KOPT-K1 (cell line): Measurements from ENCODE around the gene TNRC18.

ENCODE experiments used
- H3K27ac ChIP-seq: fragments of 200-600 bp; sonication (generic); 2 replicates; pipeline ENCODE4 v1.5.1; 2016; ENCODE audit warnings: antibody characterized with exemption, mild to moderate bottlenecking, low read depth, low read length; ENCODE audit not compliant: poor library complexity, severe bottlenecking
- H3K36me3 ChIP-seq: fragments of 200-600 bp; sonication (generic); 2 replicates; pipeline ENCODE4 v1.5.1; 2017; ENCODE audit warnings: antibody characterized with exemption, mild to moderate bottlenecking, low read length, moderate library complexity; ENCODE audit not compliant: insufficient read depth
- H3K9me3 ChIP-seq: fragments of 200-600 bp; sonication (generic); 2 replicates; pipeline ENCODE4 v1.5.1; 2017; ENCODE audit warnings: antibody characterized with exemption, low read length, mild to moderate bottlenecking; ENCODE audit not compliant: insufficient read depth, poor library complexity, severe bottlenecking

The TNRC18 gene

GRCh38 chr7:5350174-5350463, 73.5 kb downstream of the TNRC18 start:
- Histone ChIP-seq H3K27ac (no peak overlapping the region), H3K36me3 (peaks cover 90% of the 10 kb centered on the region), H3K9me3 (peaks cover 10% of the 10 kb centered on the region)

GRCh38 chr7:5349437-5350173, 74.0 kb downstream of the TNRC18 start:
- Histone ChIP-seq H3K36me3 (peaks cover 90% of the 10 kb centered on the region), H3K9me3 (peaks cover 15% of the 10 kb centered on the region)

GRCh38 chr7:5349005-5349380, 74.6 kb downstream of the TNRC18 start:
- peaks cover 91% of the 10 kb centered on the region for H3K36me3 ChIP-seq
- peaks cover 21% of the 10 kb centered on the region for H3K9me3 ChIP-seq

More at GRCh38 chr7:5349437-5350173, 74.0 kb downstream of the TNRC18 start:
- H3K27ac ChIP-seq, result no peak overlapping the region

GRCh38 chr7:5348134-5349004, 75.3 kb downstream of the TNRC18 start:
- Histone ChIP-seq H3K27ac (no peak overlapping the region), H3K36me3 (peaks cover 91% of the 10 kb centered on the region), H3K9me3 (peaks cover 28% of the 10 kb centered on the region)

More at GRCh38 chr7:5349005-5349380, 74.6 kb downstream of the TNRC18 start:
- H3K27ac ChIP-seq, result no peak overlapping the region

- no peak overlapping the region for H3K27ac ChIP-seq
- peaks cover 36% of the 10 kb centered on the region for H3K9me3 ChIP-seq
- peaks cover 93% of the 10 kb centered on the region for H3K36me3 ChIP-seq
Measured at GRCh38 chr7:5345671-5346070, 78.0 kb downstream of the TNRC18 start.

- H3K36me3 ChIP-seq, result peaks cover 93% of the 10 kb centered on the region
- H3K9me3 ChIP-seq, result peaks cover 36% of the 10 kb centered on the region
- H3K27ac ChIP-seq, result no peak overlapping the region
Measured at GRCh38 chr7:5345171-5345570, 78.5 kb downstream of the TNRC18 start.

GRCh38 chr7:5344342-5344741, 79.3 kb downstream of the TNRC18 start:
- H3K27ac ChIP-seq, result no peak overlapping the region
- H3K36me3 ChIP-seq, result peaks cover 93% of the 10 kb centered on the region
- peaks cover 36% of the 10 kb centered on the region for H3K9me3 ChIP-seq

GRCh38 chr7:5343884-5344283, 79.8 kb downstream of the TNRC18 start:
- Histone ChIP-seq H3K9me3 (peaks cover 36% of the 10 kb centered on the region), H3K27ac (no peak overlapping the region), H3K36me3 (peaks cover 94% of the 10 kb centered on the region)

GRCh38 chr7:5342631-5343030, 81.0 kb downstream of the TNRC18 start:
- H3K36me3 ChIP-seq, result peaks cover 95% of the 10 kb centered on the region

GRCh38 chr7:5339955-5340354, 83.7 kb downstream of the TNRC18 start:
- H3K9me3 ChIP-seq, result peaks cover 46% of the 10 kb centered on the region
- H3K27ac ChIP-seq, result no peak overlapping the region
- H3K36me3 ChIP-seq, result peaks cover 96% of the 10 kb centered on the region

More at GRCh38 chr7:5342631-5343030, 81.0 kb downstream of the TNRC18 start:
- no peak overlapping the region for H3K27ac ChIP-seq
- peaks cover 38% of the 10 kb centered on the region for H3K9me3 ChIP-seq

- peaks cover 95% of the 10 kb centered on the region for H3K36me3 ChIP-seq
- peaks cover 22% of the 10 kb centered on the region for H3K9me3 ChIP-seq
- no peak overlapping the region for H3K27ac ChIP-seq
Measured at GRCh38 chr7:5337047-5337446, 86.6 kb downstream of the TNRC18 start.

GRCh38 chr7:5334671-5335070, 89.0 kb downstream of the TNRC18 start:
- Histone ChIP-seq H3K27ac (no peak overlapping the region), H3K36me3 (peaks cover 87% of the 10 kb centered on the region), H3K9me3 (peaks cover 22% of the 10 kb centered on the region)

GRCh38 chr7:5333121-5334045, 90.3 kb downstream of the TNRC18 start:
- Histone ChIP-seq H3K36me3 (peaks cover 77% of the 10 kb centered on the region), H3K9me3 (peaks cover 22% of the 10 kb centered on the region), H3K27ac (no peak overlapping the region)

- Histone ChIP-seq H3K9me3 (peaks cover 19% of the 10 kb centered on the region), H3K27ac (no peak overlapping the region), H3K36me3 (peaks cover 71% of the 10 kb centered on the region)
Measured at GRCh38 chr7:5332579-5332978, 91.1 kb downstream of the TNRC18 start.

- Histone ChIP-seq H3K27ac (no peak overlapping the region), H3K36me3 (peaks cover 59% of the 10 kb centered on the region), H3K9me3 (no peaks in the 10 kb centered on the region)
Measured at GRCh38 chr7:5330288-5330687, 93.3 kb downstream of the TNRC18 start.
